Measurements from ENCODE around the gene MXI1.

Gene MXI1

DNA sequence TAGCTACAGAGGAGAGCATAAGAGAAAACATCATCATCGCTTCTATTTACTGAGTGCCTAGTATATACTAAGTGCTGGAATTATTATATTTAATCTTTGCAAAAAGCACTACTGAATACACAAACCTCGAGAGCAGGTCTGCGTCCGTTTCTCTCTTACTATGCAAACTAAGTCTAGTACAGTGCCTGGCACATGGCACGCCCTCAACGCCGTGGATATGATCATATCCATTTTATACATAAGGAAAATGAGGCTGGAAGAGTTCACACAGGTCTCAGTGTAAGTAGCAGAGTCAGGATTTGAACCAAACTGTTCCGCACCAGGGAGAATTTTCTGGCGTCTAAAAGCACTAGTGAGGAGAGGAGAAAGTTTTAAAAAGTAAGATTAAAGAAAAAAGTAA lies 17.6 kb downstream of the MXI1 start:
- POLR2A ChIA-PET (ENCODE audit: low non-redundant PET), result no interaction called here
- CTCF ChIA-PET, result interaction anchor here (1.2 to 2.6 kb wide), 2 partner anchors 16 to 87 kb away, joined by 3 to 24 read pairs; no protein-coding TSS in a partner anchor

DNA sequence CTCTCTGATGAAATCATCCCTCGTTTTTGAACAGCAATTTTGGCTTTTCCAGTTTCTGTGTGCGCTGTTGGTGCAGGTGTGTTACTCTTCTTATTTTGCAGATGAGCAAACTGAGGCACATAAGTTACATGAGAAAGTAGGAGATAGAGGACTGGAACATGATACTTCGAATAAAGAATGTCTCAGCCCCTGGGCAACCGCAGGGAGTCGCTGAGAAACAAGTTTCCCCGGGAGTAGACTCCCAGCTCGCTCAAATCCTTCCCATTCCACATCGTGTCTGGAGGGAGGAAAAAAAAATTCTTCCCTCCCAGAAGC lies 18.0 kb downstream of the MXI1 start:
- POLR2A ChIA-PET (ENCODE audit: low non-redundant PET), result no interaction called here
- CTCF ChIA-PET, result interaction anchor here (0.7 to 2.6 kb wide), 4 partner anchors 16 to 1959 kb away, joined by 3 to 24 read pairs (median 4); no protein-coding TSS in a partner anchor
- TF ChIP-seq, protein P1, sequence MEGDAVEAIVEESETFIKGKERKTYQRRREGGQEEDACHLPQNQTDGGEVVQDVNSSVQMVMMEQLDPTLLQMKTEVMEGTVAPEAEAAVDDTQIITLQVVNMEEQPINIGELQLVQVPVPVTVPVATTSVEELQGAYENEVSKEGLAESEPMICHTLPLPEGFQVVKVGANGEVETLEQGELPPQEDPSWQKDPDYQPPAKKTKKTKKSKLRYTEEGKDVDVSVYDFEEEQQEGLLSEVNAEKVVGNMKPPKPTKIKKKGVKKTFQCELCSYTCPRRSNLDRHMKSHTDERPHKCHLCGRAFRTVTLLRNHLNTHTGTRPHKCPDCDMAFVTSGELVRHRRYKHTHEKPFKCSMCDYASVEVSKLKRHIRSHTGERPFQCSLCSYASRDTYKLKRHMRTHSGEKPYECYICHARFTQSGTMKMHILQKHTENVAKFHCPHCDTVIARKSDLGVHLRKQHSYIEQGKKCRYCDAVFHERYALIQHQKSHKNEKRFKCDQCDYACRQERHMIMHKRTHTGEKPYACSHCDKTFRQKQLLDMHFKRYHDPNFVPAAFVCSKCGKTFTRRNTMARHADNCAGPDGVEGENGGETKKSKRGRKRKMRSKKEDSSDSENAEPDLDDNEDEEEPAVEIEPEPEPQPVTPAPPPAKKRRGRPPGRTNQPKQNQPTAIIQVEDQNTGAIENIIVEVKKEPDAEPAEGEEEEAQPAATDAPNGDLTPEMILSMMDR (conservative IDR thresholded peaks at IDR 0.05; ENCODE audit: low read depth), result no peak
- peak overlapping the region; percentile 91 for H3K27ac ChIP-seq
- DNase-seq (ENCODE audit: low spot score), result no peak

More for the DNA sequence above, 17.6 kb downstream of the MXI1 start:
- H3K27ac ChIP-seq, result no peak overlapping the region
- TF ChIP-seq, protein P1 (conservative IDR thresholded peaks at IDR 0.05; ENCODE audit: low read depth), result no peak
- DNase-seq (ENCODE audit: low spot score), result no peak

DNA sequence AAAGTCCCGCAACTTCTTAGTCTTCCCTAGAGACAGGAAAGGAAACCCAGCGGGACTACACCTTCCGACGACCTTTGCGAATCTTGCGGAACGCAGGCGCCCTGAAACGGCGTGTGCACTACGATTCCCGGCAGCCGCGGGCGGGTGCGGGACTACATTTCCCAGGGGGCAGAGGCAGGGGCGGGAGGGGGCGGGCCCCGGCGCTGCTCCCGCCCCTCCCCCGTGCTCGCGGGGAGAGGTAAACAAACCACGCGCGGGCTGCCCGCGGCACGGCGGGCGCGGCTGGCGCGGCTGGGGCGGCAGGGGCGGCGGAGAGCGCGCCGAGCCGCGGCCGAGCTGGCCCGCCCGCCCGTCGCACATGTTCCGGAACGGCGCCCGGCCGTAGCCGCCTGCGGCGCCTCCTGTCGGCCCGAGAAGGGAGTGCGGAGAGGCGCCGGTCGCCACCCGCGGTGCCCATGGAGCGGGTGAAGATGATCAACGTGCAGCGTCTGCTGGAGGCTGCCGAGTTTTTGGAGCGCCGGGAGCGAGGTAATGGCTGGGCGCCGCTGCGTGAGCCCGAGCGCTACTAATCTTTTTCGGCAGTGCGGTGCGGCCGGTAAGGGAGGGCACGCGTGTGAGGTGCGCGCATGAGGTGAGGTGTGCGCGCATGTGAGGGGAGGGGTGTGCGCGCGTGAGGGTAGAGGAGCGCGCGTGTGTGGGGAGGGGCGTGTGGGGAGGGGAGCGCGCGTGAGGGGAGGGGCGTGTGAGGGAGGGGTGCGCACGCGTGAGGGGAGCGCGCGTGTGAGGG lies 18.5 kb downstream of the MXI1 start:
- TF ChIP-seq, protein P1 (conservative IDR thresholded peaks at IDR 0.05; ENCODE audit: low read depth), result peak; percentile 67
- DNase-seq (ENCODE audit: low spot score), result peak; percentile 94
- ChIA-PET POLR2A (ENCODE audit: low non-redundant PET) (no interaction called here), CTCF (interaction anchor here (0.7 to 2.6 kb wide), 3 partner anchors 88 to 1958 kb away, joined by 3 to 24 read pairs (median 4); no protein-coding TSS in a partner anchor)
- H3K27ac ChIP-seq, result peak overlapping the region; percentile 91

DNA sequence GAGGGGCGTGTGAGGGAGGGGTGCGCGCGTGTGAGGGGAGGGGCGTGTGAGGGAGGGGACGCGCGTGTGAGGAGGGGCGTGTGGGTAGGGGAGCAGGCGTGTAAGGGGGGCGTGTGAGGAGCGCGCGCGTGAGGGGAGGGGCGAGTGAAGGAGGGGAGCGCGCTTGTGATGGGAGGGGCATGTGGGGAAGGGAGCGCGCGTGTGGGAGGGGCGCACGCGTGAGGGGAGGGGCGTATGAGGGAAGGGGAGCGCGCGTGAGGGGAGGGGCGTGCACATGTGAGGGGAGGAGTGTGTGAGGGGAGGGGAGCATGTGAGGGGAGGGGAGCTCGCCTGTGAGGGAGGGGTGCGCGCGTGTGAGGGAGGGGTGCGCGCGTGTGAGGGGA lies 19.1 kb downstream of the MXI1 start:
- DNase-seq (ENCODE audit: low spot score), result peak; percentile 92
- ChIA-PET POLR2A (ENCODE audit: low non-redundant PET) (no interaction called here), CTCF (interaction anchor here (0.8 kb wide), 1 partner anchor 88 kb away, joined by 3 read pairs; no protein-coding TSS in a partner anchor)
- TF ChIP-seq, protein P1 (conservative IDR thresholded peaks at IDR 0.05; ENCODE audit: low read depth), result no peak
- peak overlapping the region; percentile 91 for H3K27ac ChIP-seq

DNA sequence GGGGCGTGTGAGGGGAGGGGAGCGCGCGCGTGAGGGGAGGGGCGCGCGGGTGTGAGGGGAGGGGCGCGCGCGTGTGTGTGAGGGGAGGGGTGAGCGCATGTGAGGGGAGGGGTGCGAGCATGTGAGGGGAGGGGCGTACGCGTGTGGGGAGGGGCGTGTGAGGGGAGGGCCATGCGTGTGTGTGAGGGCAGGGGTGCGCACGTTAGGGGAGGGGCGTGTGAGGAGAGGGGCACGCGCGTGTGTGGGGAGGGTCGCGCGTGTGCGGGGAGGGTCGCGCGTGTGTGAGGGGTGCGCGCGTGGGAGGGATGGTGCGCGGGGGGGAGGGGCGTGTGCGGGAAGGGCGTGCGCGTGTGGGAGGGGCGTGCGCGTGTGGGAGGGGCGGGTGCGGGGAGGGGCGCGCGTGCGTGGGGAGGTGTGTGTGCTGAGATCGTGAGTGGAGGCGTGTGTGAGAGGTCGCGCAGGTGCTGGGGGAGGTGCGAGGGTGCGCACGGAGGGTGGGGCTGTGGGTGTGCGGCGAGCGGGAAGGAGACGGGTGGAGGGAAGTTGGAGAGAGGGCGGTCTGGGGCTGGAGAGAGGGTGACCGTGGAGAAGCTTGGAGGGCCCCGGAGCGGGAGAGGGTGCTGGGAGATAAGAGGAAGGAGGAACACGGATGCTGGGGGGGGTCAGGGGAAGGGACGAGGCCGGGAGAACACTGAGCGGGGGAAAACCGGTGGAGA lies 19.7 kb downstream of the MXI1 start:
- TF ChIP-seq, protein P1 (conservative IDR thresholded peaks at IDR 0.05; ENCODE audit: low read depth), result no peak
- DNase-seq (ENCODE audit: low spot score), result peak; percentile 88
- POLR2A ChIA-PET (ENCODE audit: low non-redundant PET), result no interaction called here
- CTCF ChIA-PET, result interaction anchor here (0.8 kb wide), 1 partner anchor 89 kb away, joined by 3 read pairs; no protein-coding TSS in a partner anchor
- H3K27ac ChIP-seq, result peak overlapping the region; percentile 76

DNA sequence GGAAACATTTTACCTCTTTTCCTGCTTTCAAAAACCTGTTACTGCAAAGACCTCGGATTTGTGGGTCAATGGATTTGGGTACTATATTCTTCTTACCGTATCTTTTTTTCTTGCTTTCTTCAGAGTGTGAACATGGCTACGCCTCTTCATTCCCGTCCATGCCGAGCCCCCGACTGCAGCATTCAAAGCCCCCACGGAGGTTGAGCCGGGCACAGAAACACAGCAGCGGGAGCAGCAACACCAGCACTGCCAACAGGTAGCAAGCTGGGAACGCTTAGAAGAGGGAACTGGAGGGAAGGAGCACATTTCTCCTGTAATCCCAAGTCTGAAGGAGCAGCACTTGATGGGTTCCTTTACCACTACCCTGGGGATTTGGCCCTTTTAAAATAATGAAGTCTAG lies 20.7 kb downstream of the MXI1 start:
- DNase-seq (ENCODE audit: low spot score), result no peak
- ChIA-PET POLR2A (ENCODE audit: low non-redundant PET) (no interaction called here), CTCF (no interaction called here)
- TF ChIP-seq, protein P1 (conservative IDR thresholded peaks at IDR 0.05; ENCODE audit: low read depth), result no peak
- peak overlapping the region; percentile 12; the same call in 1 of the 2 replicates for H3K27ac ChIP-seq

All from RWPE1 (cell line).